Stimulated activated CD4-positive, alpha-beta T cell treated with anti-CD3 and anti-CD28 coated beads, Interleukin-1b, Interleukin-23, amount 100 ng/mL, for 1 hour (primary cell): ENCODE measurements around the gene CD247.

Experiments
- DNase-seq, 2 donors: peaks; one replicate each; pipeline ENCODE4 v3.0.0-alpha.2; 2020; ENCODE audit warnings: low read depth in 2 of 2

The CD247 gene

GRCh38 chr1:167440345-167440744 is 78.0 kb downstream of the CD247 start:
- DNase-seq = no peak

DNA sequence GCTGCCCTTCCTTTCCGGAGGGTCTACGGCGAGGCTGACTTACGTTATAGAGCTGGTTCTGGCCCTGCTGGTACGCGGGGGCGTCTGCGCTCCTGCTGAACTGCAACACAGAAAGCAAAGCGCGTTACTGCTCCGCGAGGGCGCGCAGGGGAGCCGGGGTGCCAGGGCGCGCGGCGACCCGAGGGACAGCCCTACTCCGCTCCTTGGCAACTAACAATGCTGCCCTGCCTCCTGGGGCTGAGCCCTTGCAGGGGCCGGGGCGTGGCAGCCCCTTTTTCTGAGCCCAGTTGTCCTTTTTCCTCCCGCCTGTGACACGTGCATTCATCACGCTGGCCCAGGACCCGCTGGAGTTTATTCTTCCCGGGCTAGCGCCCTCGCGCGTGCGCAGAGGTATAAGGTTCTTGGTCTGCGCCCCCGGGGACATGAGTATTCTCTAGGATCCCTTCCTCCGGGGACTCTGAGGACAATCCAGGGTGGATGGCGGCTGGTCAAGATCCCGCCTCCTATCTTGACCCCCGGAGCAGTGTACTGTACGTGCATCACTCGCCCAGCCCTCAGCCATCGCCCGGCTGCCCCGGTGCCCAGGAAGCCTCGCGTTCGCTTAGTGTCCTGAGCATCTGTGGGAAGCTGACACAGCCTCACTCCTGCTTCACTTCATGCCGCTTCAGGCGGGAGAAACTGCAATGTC is 78.9 kb downstream of the CD247 start:
- DNase-seq = no peak

DNA sequence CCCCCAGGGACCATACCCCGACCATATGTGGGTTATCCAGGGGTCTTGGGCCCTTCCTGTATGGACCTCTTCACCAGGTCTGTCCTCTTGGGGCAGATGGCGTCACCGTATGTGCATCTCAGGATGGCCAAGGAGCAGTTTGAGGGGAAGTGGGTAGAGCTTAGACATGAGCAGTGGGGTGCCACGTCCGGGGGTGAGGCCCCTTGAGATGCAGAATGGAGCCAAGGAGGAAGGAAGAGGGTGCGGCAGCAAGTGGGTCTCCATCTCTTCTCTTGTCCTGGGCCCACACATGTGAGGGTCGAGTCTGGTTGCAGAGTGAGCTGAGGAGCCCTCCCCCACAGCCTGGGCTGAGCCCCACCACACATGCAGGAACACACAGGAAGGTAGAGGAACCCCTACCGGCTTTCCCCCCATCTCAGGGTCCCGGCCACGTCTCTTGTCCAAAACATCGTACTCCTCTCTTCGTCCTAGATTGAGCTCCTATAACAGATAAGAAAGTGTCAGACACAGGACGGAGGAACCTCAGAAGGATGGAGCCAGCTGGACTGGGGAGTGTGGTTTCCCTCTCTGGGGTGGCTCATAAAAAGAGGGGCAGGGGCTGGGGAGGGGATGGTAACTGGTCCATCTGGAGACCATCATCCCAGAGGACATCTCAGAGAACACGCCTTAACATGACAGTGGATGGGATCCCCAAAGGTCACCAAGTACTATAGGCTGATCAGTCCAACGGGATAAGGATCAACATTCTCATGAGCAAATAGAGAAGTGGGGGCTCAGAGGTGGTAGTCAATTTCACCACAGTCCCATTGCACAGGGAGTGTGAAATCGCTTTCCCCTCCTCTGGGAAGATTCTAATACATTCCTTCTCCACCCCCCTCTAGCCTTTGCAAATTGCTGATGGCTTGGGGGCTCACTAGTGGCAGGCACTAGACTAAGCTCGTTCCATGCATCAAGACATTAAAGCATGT is 79.9 kb downstream of the CD247 start:
- no peak for DNase-seq

GRCh38 chr1:167435484-167435883 is 82.8 kb downstream of the CD247 start:
- DNase-seq = no peak

GRCh38 chr1:167434306-167434705 is 84.0 kb downstream of the CD247 start:
- no peak for DNase-seq

- no peak for DNase-seq
Measured at GRCh38 chr1:167433884-167434283, 84.4 kb downstream of the CD247 start.

DNA sequence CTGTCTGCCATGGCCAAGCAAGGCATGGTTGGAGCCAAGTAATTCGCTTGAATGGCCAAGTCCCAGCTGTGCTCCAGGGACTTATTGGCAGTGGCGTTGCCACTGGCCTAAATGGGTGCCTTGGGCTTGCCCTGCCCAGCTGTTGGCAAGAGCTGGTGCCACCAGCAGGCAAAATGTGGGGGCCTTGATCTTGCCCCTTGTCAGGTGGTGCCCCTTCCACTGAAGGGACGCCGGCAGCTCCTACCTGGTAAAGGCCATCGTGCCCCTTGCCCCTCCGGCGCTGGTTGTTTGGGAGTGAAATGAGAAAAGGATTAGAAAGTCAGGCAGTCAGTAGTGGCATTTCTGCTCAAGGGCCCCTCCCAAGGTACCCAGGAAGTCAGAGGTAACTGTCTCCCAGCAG is 85.5 kb downstream of the CD247 start:
- no peak for DNase-seq

GRCh38 chr1:167431909-167432650 is 86.2 kb downstream of the CD247 start:
- DNase-seq = no peak

GRCh38 chr1:167431261-167431908 is 86.9 kb downstream of the CD247 start:
- DNase-seq = no peak

DNA sequence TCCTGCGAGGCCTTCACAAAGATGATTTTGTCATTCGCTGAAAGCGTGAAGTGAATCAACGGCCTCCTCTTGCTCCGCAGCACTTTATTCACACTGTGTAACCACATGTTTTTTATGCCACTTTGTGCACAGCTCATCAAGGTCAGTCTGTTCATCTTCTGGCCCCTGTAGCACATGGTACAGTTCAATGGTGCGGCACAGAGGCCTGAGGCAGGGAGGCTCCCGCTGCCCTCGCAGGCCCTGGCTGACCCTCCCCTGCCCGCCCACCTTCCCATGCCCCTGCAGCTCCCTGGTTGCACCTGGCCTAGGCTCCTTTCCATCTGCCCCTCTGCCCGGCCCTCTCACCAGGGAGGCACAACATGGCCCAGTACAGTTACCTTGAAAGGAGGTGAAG is 87.5 kb downstream of the CD247 start:
- DNase-seq = no peak

- no peak for DNase-seq
Measured at GRCh38 chr1:167430134-167430848, 88.0 kb downstream of the CD247 start.

DNA sequence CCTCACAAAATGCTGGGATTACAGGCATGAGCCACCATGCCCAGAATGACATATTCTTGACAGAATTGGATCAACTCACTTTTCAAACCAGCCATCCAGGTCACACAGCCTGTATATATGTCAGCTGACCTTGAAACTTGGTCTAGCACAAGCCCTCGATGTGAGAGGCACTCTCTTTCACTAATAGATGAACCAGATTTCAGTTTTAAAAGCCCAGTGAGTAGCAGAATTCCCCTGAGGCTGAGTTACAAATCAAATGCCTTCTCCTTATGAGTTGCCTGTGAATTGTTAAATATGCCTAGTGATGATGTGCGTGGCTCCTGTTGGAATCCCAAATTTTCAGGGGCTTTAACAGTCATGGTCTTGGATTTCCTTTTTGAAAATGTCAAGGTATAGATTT is 88.7 kb downstream of the CD247 start:
- no peak for DNase-seq

DNA sequence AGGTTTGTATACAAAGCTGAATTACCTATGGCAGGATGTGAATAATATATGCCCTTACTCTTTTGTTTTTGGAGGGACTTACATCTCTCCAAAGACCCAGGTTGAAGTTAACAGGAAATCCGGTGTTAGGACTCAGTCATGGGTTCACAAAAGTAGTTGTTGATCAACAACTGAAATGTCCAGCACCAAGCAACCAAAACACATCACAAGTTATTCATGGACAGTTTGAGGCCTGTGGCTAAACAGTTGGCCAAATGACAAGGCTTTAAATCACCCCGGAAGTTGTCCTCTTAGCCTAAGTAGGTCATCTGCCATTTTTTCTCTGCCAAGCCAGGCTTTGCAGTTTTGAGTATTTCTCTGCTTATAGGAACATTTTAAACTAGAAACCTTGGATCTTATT is 89.9 kb downstream of the CD247 start:
- no peak for DNase-seq

DNA sequence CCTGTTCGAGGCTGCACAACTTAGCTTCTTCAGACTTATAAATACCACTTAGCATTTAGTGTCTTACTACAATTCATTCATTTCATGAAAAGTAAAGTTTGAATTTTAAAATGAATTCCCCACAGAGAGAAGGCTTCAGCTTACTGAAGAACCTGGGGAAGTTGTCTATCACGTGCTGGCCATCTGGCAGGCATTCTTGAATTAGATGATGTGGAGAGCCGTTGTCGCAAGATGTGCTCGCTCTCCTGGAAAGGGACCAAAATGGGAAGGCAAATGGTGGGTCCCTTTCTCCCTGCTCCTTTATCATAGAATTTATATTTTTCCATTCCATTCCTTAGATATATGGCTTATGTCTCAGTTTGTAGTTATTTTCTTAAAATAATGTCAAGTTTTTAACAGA is 90.5 kb downstream of the CD247 start:
- DNase-seq = no peak

GRCh38 chr1:167426716-167427115 is 91.6 kb downstream of the CD247 start:
- DNase-seq = no peak

- DNase-seq = no peak
Measured at GRCh38 chr1:167425482-167425881, 92.8 kb downstream of the CD247 start.

- no peak for DNase-seq
Measured at GRCh38 chr1:167423684-167424619, 94.4 kb downstream of the CD247 start.

DNA sequence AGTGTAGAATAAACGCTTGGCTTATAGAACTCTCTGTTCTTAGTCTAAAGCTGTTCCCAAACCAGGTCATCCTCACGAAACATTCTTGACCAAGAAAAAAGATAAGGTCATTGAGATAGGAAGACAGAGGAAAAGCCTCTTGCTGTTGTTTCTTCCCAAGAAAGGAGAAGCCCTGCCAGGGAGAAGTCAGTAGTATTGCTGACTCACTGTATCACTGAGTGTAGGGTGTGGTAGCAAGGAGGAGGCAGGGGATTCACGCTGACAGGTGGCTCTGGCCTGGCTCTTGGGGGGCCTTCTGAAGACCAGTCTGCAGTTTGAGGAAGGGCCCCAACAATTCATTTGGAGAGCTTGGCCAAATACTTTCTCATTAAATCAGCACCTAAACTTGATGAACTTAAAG is 97.8 kb downstream of the CD247 start:
- no peak for DNase-seq

- no peak for DNase-seq
Measured at GRCh38 chr1:167419245-167419644, 99.1 kb downstream of the CD247 start.

GRCh38 chr1:167418391-167418790 is 99.9 kb downstream of the CD247 start:
- DNase-seq = no peak
